Umbilical cord (tissue), 2 donors: ENCODE results near the gene DIS3. TPM values are rescaled to one million over a fixed set of nuclear protein-coding genes. Genes with fewer than 3 reads are reported as not detected.
A peak's percentile ranks its signal among the peaks of the same experiment; 100 is the strongest.
"Not testable (repeated sequence)": the region's sequence is repeated elsewhere in the genome, so short reads cannot be mapped to it uniquely, and the experiment has no call there.

Experiments used
- DNase-seq: peaks from one replicate; pipeline ENCODE4 v3.0.0-alpha.2; 2015; ENCODE audit warnings: low spot score
- total RNA-seq: library from RNA; depleted of rRNA; stranded (reverse); fragments of >200 nt; gene quantifications from one replicate; pipeline ENCODE4 v1.2.3, GENCODE V29; 2014; ENCODE audit warnings: low replicate concordance; ENCODE audit not compliant: insufficient read depth

The DIS3 gene
- total RNA-seq = 22.4 TPM

DNA sequence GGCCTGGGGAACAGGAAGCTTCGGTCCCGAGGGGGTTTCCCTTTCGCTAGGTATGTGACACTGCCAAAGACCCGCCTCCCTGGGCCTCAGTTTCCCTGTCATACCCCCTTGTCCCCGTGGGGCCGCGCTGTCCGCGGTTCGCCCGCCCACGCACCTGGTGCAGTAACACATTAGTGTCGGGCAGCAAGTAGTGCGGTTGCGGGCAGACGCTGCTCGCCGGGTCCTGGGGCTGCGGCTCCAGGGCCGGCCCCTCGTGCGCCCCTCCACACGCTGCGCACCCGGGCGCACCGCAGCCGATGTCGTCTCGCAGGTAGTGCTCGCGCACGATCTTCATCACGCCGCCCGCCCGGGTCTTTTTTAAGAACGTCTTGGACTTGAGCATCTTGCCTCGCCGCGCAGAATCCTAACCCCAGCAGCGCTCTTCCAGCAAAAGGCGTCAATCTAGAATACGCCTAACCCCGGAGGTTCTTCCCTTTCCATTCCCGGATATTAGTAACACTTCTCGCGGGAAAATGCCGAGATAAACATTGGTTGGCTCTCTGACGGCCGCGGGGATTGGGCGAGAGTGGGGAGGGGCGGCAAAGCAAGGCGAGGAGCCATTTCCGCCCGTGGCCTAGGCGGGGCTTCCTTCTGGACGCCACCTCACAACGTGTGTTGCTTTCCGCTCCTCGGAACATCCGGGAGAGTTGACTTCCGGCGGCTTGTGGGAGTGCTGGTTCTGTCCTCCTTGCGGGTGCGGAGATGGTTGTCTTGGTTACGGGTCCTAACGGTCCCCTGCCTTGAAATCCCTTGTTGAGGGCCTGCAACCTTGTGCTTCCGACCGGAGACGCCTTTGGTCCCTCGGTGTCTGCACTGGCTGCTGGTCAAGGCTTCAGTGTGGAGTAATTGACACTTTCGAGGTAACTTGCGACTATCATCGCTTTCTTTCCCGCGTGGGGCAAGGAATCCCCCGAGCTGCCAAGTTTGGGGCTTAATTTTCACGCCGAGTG lies at the start of gene DIS3, which contains the start of gene PIBF1:
DIS3 (minus strand) TSS at position 450 of the 989 bp plus-strand sequence; CDS start at position 382, 68 bp downstream.
PIBF1 (plus strand) TSS at position 683 of the 989 bp plus-strand sequence. CDS start 1,337 bp downstream, outside the sequence.
- DNase-seq = peak; percentile 99

DNA sequence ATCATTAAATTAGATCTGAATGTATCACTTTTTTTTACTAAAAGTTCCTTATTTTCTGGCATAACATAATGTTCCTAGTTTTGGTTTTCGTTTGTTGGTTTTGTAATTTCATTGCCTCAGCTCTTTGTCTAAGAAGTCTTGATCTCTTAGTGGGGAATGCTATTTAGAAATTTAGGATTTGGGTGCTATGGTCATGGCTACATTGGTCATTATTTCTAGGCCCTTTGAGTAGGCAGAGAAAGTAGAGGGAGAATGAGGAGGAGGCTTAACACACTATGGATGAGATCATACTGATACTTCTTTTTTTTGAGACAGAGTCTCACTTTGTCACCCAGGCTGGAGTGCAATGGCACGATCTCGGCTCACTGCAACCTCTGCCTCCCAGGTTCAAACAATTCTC lies 42.0 kb upstream of the DIS3 start:
- DNase-seq = no peak

- no peak for DNase-seq
These were observed 41.4 kb upstream of the DIS3 start for GRCh38 chr13:72823081-72823480.

GRCh38 chr13:72820898-72821279 lies 39.2 kb upstream of the DIS3 start:
- DNase-seq = no peak

DNA sequence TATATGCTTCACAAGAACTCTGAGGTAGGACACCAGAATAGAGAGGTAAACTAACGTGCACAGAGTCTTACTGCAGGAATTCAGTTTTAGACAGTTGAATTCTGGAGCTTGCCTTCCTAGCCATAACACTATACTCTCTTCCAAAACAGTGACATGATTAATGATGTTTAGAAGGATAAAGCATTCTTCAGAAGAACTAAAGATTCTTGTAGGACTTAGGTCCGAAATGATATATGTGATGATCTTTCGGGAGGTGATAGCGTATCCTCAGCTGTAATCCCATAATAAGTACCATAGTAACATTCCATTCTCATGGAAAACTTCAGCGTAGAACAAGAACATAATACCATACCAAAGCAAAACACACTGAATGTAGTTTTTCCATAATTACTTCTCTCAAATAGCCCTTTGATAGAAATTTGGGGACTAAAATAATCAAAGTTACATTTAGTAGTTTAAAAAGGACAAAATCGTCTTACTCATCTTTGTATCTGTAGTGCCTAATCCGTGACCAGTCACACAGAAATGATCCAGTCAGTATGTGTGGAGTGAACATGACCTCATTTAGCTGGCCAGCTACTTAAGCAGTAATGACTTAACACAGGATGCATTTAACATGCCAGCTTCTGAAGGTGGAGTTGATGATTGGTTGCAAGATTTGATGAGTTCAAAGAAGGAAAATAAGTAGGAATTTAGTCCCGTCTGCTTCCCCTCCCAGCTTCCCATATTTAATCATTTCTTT lies 38.6 kb upstream of the DIS3 start:
- DNase-seq = peak; percentile 9

DNA sequence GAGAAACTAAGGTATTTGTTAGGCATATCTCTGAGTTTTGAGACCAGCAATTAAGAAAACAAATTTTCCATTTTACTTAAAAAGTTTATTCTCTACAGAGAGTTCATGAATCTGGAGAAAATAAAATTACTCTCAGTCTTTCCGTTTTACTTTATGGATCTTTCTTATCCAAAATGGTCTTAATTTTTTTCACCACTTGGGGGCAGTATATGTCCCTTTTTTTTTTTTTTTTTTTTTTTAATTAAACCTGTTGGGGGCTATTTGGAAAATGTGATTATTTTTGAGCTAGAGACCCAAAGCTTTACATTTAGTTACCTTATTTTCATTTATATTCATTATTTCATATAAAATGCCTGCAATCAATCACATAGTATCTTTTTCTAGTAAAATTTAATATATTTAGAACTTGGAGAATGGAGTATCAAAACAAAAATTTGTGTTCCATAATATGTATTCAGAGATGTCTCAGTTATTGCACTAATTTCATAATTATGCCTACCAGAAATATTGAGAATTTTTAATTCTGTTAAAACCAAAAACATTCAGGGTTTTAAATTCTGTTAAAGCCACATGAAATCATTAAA lies 27.3 kb upstream of the DIS3 start:
- DNase-seq = peak; percentile 24

DNA sequence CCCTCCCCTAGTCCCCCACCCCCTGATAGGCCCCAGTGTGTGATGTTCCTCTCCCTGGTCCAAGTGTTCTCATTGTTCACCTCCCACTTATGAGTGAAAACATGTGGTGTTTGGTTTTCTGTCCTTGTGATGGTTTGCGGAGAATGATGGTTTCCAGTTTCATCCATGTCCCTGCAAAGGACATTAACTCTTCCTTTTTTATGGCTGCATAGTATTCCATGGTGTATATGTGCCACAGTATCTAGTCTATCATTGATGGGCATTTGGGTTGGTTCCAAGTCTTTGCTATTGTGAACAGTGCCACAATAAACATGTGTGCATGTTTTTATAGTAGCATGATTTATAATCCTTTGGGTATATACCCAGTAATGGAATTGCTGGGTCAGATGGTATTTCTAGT lies 24.8 kb upstream of the DIS3 start:
- DNase-seq = not testable (repeated sequence)

DNA sequence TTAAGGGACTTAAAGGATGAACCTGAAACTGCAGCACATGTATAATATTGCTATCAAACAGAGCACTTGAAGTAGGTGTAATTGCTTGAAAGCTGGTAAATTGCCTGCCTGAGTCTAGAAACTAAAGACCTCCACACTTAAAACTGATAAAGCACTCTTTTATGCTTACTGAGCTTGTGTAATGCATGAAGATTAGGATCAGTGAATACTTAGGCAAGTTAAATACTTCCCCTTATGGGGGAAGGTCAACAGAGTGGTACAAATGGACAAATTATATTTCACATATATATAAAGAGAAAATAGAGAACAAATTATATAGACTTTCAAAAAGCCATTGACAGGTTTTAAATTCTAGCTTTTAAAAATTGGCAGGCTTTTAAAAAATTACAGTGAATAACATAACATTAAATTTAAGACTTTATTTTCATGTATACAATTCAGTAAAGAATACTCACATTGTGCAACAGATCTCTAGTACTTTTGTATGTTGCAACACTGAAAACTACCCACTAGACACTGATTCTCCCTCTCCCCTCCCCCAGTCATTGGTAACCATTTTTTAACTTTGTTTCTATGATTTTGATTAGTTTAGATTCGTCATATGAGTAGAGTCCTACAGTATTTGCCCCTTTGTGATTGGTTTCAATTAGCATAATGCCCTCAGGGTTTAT lies 24.1 kb upstream of the DIS3 start:
- DNase-seq = no peak

GRCh38 chr13:72804301-72804700 lies 22.6 kb upstream of the DIS3 start:
- peak; percentile 7 for DNase-seq

- no peak for DNase-seq
These were observed 17.1 kb upstream of the DIS3 start for GRCh38 chr13:72798817-72799216.

DNA sequence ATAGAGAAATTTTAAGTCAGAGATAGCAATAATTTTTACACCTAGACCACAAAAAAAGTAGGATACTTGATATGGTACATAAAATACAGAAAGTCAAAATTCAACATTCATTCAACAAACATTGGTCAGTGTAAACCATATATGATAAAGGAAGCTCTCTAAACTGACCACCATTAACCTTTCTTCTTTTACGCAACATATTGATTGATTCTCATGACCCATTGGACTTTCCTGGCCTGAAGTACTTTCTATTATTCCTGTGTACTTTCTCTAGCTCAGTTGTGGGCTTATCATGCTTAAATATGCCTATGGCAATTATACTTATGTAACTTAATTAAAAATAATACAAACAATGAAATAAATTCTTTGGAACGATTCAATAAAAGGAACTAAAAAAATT lies 10.9 kb upstream of the DIS3 start:
- no peak for DNase-seq

DNA sequence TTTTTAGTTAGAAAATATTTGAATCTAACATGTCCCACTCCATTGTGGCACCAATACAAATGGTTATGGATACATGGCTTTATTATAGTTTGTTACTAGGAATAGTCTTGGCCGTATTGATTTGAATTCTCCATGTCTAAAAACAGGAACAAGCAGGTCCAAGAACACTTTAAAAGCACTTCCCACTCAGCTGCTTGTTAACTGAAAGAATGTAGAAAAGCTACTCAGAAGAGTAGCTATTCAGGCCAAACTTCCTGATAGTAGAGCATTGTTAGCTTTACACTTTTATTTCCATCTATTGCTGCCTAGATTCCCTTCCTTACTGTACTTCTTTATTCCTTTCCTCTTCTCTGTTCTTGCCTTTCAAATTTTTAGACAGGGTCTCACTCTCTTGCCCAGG lies 7.1 kb upstream of the DIS3 start:
- DNase-seq = no peak

- DNase-seq = not testable (repeated sequence)
These were observed 3.0 kb upstream of the DIS3 start for GRCh38 chr13:72784679-72785078.

DNA sequence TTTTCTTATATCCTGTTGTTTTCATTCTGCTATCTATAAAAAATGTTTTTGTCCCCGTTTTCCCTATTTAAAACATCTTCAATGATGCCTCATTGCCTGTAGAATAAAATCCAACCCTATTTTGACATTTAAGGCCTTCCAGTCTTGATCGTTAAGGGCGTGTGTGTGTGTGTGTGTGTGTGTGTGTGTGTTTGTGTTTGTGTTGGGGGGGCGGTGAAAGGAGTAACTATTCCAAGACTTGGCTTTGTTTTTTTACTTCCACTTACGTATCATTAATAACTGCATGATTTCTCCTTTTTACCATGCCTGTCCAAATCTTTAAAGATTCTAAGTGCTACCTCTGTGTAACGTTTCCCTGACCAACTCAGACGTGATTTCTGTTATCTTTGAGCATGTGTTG lies 1.0 kb upstream of the DIS3 start:
- peak; percentile 15 for DNase-seq

DNA sequence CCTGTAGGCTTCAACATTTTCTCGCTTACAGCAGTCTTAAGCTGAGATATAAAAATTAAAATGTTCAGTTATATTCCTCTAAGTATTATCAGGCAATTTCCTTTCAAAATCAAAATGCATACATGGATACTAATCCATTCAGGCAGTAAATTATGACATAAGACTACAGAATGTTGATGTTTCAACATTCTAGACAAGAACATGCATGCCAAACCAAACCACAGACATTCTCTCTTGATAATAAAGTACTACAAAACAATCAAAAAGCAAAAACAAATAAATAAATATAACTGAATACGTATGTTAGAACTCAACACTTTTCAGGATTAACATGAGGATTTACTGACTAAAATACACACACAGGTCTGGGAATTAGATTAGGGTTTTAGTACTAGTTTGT lies 7.7 kb downstream of the DIS3 start:
- no peak for DNase-seq

GRCh38 chr13:72763411-72763810 lies 18.3 kb downstream of the DIS3 start:
- no peak for DNase-seq

- no peak for DNase-seq
These were observed 21.5 kb downstream of the DIS3 start for GRCh38 chr13:72760189-72760588.

DNA sequence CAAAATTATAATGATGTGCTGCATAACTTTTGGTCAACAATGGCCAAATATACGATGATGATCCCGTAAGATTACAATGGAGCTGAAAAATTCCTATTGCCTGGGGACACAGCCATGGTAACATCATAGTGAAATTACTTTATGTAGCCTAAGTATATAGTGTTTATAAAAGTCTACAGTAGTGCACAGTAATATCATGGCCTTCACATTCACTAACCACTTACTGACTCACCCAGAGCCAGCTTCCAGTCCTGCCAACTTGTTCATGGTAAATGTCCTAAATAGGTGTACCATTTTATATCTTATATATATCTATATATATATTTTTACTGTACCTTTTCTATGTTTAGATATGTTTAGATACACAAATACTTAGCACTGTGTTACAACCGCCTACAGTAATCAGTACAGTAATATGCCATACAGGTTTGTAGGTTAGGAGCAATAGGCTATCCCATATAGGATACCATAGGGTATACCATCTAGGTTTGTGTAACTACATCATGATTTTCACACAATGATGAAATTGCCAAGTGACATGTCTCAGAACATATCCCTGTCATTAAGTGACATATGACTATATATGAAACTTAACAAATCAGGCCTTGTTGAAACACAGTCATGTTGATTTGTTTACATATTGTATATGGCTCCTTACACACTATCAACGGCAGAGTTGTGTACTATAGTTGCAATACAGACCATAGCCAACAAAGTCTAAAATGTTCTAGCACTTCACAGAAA lies 23.7 kb downstream of the DIS3 start:
- DNase-seq = no peak

- DNase-seq = no peak
These were observed 27.6 kb downstream of the DIS3 start for GRCh38 chr13:72754111-72754510.

DNA sequence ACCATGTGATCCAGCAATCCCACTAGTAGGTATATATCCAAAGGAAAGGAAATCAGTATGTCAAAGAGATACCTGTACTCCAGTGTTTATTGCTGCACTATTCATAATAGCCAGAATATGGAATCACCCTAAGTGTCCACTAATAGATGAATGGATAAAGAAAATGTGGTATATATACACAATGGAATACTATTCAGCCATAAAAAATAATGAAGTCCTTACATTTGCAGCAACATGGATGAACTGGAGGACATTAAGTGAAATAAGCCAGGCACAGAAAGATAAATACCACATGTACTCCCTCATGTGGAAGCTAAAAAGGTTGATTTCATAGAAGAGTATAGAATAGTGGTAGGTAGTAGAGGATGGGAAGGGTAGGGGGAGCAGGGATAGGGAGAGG lies 30.5 kb downstream of the DIS3 start:
- no peak for DNase-seq

GRCh38 chr13:72745260-72745659 lies 36.4 kb downstream of the DIS3 start:
- no peak for DNase-seq
